ENCODE results near the gene CLEC2D. TPM values are rescaled to one million over a fixed set of nuclear protein-coding genes. Genes with fewer than 3 reads are reported as not detected.
A peak's percentile ranks its signal among the peaks of the same experiment; 100 is the strongest.
"Not testable (repeated sequence)": the region's sequence is repeated elsewhere in the genome, so short reads cannot be mapped to it uniquely, and the experiment has no call there.

CLEC2D gene
- total RNA-seq, 2 experiments from 2014 or later, result 446 to 449 TPM

GRCh38 chr12:9687228-9687627, 17.7 kb downstream of the CLEC2D start:
- Mint-ChIP-seq H3K36me3 (ENCODE audit: low read depth) (peaks cover 96% of the 10 kb centered on the region), H3K27ac (peak overlapping the region; percentile 10), H3K9me3 (peaks cover 11% of the 10 kb centered on the region), H3K4me3 (no peak overlapping the region), H3K27me3 (no peaks in the 10 kb centered on the region), H3K4me1 (peaks cover 77% of the 10 kb centered on the region)
- CTCF ChIA-PET, result interaction anchor here (0.9 to 2.1 kb wide), 8 partner anchors 12 to 219 kb away, joined by 3 to 12 read pairs (median 4); no protein-coding TSS in a partner anchor
- POLR2A ChIA-PET, result interaction anchor here (0.8 to 6.5 kb wide), 11 partner anchors 12 to 71 kb away, joined by 3 to 65 read pairs (median 6); partner anchors contain the start of gene CLEC2D
- DNase-seq, result no peak

GRCh38 chr12:9692909-9693308, 23.4 kb downstream of the CLEC2D start:
- no peak overlapping the region for H3K4me3 Mint-ChIP-seq
- no peak overlapping the region for H3K27ac Mint-ChIP-seq
- ChIA-PET POLR2A (interaction anchor here (0.6 kb wide), 1 partner anchor 11 kb away, joined by 3 read pairs; no protein-coding TSS in a partner anchor), CTCF (no interaction called here)
- no peaks in the 10 kb centered on the region for H3K27me3 Mint-ChIP-seq
- H3K36me3 Mint-ChIP-seq (ENCODE audit: low read depth), result peaks cover 95% of the 10 kb centered on the region
- H3K9me3 Mint-ChIP-seq, result peaks cover 3% of the 10 kb centered on the region
- H3K4me1 Mint-ChIP-seq, result peaks cover 68% of the 10 kb centered on the region
- no peak for DNase-seq

DNA sequence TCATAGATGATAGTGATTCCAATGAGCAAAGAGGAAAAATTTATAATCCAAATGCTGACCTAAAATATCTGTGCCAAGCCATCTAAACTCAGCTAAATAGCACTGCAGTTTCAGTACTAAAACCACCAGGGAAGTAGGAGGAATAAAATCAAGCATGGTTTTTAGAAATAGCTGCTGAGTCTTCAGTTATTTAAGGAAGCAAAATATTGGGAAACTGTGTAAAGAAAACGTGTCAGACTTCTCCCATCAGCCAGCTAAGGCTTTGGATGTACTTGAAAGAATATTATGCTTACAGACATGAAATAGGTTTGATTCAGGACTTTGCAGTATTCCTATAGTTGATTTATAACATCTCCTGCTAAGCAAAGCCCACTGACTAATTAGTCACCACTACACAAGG, 24.7 kb downstream of the CLEC2D start:
- Mint-ChIP-seq H3K27ac (no peak overlapping the region), H3K27me3 (no peaks in the 10 kb centered on the region), H3K9me3 (peaks cover 3% of the 10 kb centered on the region), H3K4me1 (peaks cover 71% of the 10 kb centered on the region), H3K36me3 (ENCODE audit: low read depth) (peaks cover 92% of the 10 kb centered on the region), H3K4me3 (no peak overlapping the region)
- CTCF ChIA-PET, result interaction anchor here (0.6 kb wide), 2 partner anchors 38 to 139 kb away, joined by 3 read pairs; no protein-coding TSS in a partner anchor
- DNase-seq, result no peak
- POLR2A ChIA-PET, result interaction anchor here (0.7 to 1.0 kb wide), 2 partner anchors 23 to 46 kb away, joined by 3 read pairs; no protein-coding TSS in a partner anchor

DNA sequence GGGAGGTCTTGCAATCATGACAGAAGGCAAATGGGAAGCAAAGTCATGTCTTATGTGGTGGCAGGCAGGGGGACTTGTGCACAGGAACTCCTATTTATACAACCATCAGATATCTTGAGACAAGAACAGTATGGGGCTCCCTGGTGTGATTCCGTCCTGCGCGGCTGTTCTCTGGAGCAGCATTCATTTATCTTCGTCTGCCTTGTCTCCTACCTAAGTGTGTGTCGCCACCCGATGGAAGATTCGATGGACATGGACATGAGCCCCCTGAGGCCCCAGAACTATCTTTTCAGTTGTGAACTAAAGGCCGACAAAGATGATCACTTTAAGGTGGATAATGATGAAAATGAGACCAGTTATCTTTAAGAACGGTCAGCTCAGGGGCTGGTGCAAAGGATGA, 25.6 kb downstream of the CLEC2D start:
- POLR2A ChIA-PET, H3K27ac Mint-ChIP-seq, DNase-seq, CTCF ChIA-PET, H3K9me3 Mint-ChIP-seq, H3K4me3 Mint-ChIP-seq, H3K27me3 Mint-ChIP-seq: not testable (repeated sequence)
- Mint-ChIP-seq H3K4me1 (peaks cover 73% of the 10 kb centered on the region), H3K36me3 (ENCODE audit: low read depth) (peaks cover 89% of the 10 kb centered on the region)

- POLR2A ChIA-PET, H3K27me3 Mint-ChIP-seq, CTCF ChIA-PET, H3K4me3 Mint-ChIP-seq, H3K27ac Mint-ChIP-seq, DNase-seq, H3K9me3 Mint-ChIP-seq: not testable (repeated sequence)
- peaks cover 84% of the 10 kb centered on the region for H3K36me3 Mint-ChIP-seq (ENCODE audit: low read depth)
- H3K4me1 Mint-ChIP-seq, result peaks cover 76% of the 10 kb centered on the region
These were observed 26.1 kb downstream of the CLEC2D start for GRCh38 chr12:9695661-9696060.

DNA sequence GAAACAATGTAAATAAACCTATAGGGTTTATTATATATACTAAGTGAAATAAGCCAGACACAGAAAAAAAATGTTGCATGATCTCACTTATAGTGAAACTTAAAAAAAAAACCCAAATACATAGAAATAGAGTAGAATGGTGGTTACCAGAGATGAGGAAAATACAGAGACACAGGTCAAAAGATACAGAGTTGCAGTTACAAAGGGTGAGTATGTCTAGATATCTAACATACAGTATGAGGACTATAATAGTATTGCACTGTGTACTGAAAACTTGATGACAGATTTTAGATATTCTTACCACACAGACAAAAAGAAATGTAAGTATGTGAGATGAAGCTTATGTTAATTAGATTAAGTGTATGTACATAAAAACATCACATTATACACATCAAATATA, 28.1 kb downstream of the CLEC2D start:
- no peak overlapping the region for H3K4me3 Mint-ChIP-seq
- CTCF ChIA-PET, result interaction anchor here (1.1 to 1.4 kb wide), 2 partner anchors 11 to 46 kb away, joined by 6 to 7 read pairs; no protein-coding TSS in a partner anchor
- H3K36me3 Mint-ChIP-seq (ENCODE audit: low read depth), result peaks cover 71% of the 10 kb centered on the region
- peaks cover 3% of the 10 kb centered on the region for H3K9me3 Mint-ChIP-seq
- H3K27ac Mint-ChIP-seq, result peak overlapping the region; percentile 11
- H3K27me3 Mint-ChIP-seq, result no peaks in the 10 kb centered on the region
- DNase-seq, result no peak
- peaks cover 85% of the 10 kb centered on the region for H3K4me1 Mint-ChIP-seq
- POLR2A ChIA-PET, result interaction anchor here (1.0 to 3.9 kb wide), 7 partner anchors 13 to 100 kb away, joined by 3 to 26 read pairs (median 4); no protein-coding TSS in a partner anchor

- Mint-ChIP-seq H3K4me1 (peaks cover 84% of the 10 kb centered on the region), H3K4me3 (no peak overlapping the region), H3K27me3 (no peaks in the 10 kb centered on the region), H3K36me3 (ENCODE audit: low read depth) (peaks cover 62% of the 10 kb centered on the region), H3K27ac (peak overlapping the region; percentile 33), H3K9me3 (peaks cover 3% of the 10 kb centered on the region)
- no peak for DNase-seq
- ChIA-PET CTCF (interaction anchor here (1.1 to 2.4 kb wide), 5 partner anchors 9 to 64 kb away, joined by 5 to 16 read pairs (median 7); no protein-coding TSS in a partner anchor), POLR2A (interaction anchor here (1.3 to 3.9 kb wide), 7 partner anchors 16 to 74 kb away, joined by 4 to 26 read pairs (median 5); partner anchors contain the start of gene CLEC2D)
These were observed 29.2 kb downstream of the CLEC2D start for GRCh38 chr12:9698681-9699080.

- no peak for DNase-seq
- Mint-ChIP-seq H3K9me3 (peaks cover 3% of the 10 kb centered on the region), H3K36me3 (ENCODE audit: low read depth) (peaks cover 58% of the 10 kb centered on the region), H3K27me3 (no peaks in the 10 kb centered on the region), H3K4me1 (peaks cover 81% of the 10 kb centered on the region), H3K27ac (peak overlapping the region; percentile 46), H3K4me3 (no peak overlapping the region)
- POLR2A ChIA-PET, result interaction anchor here (0.9 to 3.9 kb wide), 17 partner anchors 10 to 84 kb away, joined by 3 to 26 read pairs (median 5); partner anchors contain the start of gene CLEC2D
- CTCF ChIA-PET, result interaction anchor here (1.0 to 2.4 kb wide), 5 partner anchors 8 to 65 kb away, joined by 3 to 16 read pairs (median 6); no protein-coding TSS in a partner anchor
These were observed 29.9 kb downstream of the CLEC2D start for GRCh38 chr12:9699269-9699897.

DNA sequence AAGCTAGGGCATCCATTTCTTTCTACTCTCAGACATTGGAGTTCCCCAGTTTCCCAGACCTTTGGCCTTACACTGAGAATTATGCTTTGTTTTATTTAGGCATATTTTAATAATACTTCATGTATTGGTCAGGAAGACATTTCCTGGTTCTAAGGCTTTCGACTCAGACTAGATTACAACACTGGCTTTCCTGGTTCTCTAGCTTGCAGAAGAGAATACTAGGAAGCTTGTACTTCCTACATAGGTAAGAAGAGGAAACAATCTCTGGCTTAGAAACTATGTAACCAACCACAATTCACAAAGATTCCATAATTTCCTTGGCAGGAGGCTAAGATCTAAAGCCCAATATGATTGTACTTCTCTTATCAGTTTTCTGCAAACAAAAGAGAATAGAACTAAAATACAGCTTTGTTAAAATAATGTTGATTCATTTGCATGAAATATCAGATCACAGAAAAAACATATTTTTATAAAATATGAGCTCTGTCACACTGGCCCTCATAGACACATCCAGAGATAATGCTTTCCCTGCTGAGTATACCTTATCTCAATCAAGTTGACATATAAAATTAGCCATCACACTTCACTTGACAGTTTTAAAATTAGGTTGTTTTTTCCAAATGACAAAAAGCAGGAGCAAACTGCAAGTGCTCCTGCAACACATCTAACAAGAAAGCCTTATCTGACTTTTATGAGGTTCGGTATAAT, 30.5 kb downstream of the CLEC2D start:
- Mint-ChIP-seq H3K27me3 (no peaks in the 10 kb centered on the region), H3K4me3 (no peak overlapping the region), H3K27ac (peak overlapping the region; percentile 85), H3K9me3 (peaks cover 6% of the 10 kb centered on the region), H3K36me3 (ENCODE audit: low read depth) (peaks cover 55% of the 10 kb centered on the region), H3K4me1 (peaks cover 74% of the 10 kb centered on the region)
- POLR2A ChIA-PET, result interaction anchor here (0.9 to 3.9 kb wide), 18 partner anchors 9 to 84 kb away, joined by 3 to 26 read pairs (median 5); partner anchors contain the start of gene CLEC2D
- no peak for DNase-seq
- CTCF ChIA-PET, result interaction anchor here (0.6 to 2.4 kb wide), 6 partner anchors 8 to 494 kb away, joined by 3 to 16 read pairs (median 6); no protein-coding TSS in a partner anchor

DNA sequence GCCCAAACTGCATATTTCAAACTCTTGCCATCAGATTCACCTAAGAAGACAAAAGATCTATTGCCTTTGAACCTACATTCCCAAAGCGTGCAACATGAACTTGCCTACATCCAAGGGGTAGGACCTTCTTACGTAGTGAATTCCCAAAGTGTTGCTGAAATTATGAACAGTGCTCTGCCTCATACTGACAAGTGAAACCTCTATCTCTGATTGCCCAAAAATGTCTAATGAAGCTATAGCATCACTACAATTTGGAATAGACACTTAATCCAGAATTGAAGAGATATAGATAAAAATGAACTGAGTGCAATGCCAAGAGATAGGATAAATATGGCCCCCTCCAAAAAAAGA, 31.1 kb downstream of the CLEC2D start:
- CTCF ChIA-PET, result interaction anchor here (0.6 to 2.4 kb wide), 5 partner anchors 7 to 493 kb away, joined by 3 to 16 read pairs (median 6); no protein-coding TSS in a partner anchor
- H3K9me3 Mint-ChIP-seq, result peaks cover 11% of the 10 kb centered on the region
- no peak overlapping the region for H3K4me3 Mint-ChIP-seq
- H3K27me3 Mint-ChIP-seq, result no peaks in the 10 kb centered on the region
- H3K4me1 Mint-ChIP-seq, result peaks cover 73% of the 10 kb centered on the region
- peaks cover 55% of the 10 kb centered on the region for H3K36me3 Mint-ChIP-seq (ENCODE audit: low read depth)
- peak overlapping the region; percentile 85 for H3K27ac Mint-ChIP-seq
- POLR2A ChIA-PET, result interaction anchor here (0.9 to 3.9 kb wide), 16 partner anchors 8 to 85 kb away, joined by 3 to 26 read pairs (median 5); partner anchors contain the start of gene CLEC2D
- no peak for DNase-seq

- ChIA-PET POLR2A (interaction anchor here (0.7 to 3.5 kb wide), 14 partner anchors 9 to 69 kb away, joined by 3 to 21 read pairs (median 6); no protein-coding TSS in a partner anchor), CTCF (interaction anchor here (1.0 to 1.4 kb wide), 3 partner anchors 41 to 370 kb away, joined by 4 to 5 read pairs (median 4); no protein-coding TSS in a partner anchor)
- peak; percentile 36 for DNase-seq
- Mint-ChIP-seq H3K27ac (peak overlapping the region; percentile 85), H3K4me3 (peak overlapping the region; percentile 43), H3K36me3 (ENCODE audit: low read depth) (peaks cover 54% of the 10 kb centered on the region), H3K27me3 (no peaks in the 10 kb centered on the region), H3K9me3 (peaks cover 16% of the 10 kb centered on the region), H3K4me1 (peaks cover 73% of the 10 kb centered on the region)
These were observed 32.1 kb downstream of the CLEC2D start for GRCh38 chr12:9701380-9702154.

- H3K27me3 Mint-ChIP-seq, result no peaks in the 10 kb centered on the region
- DNase-seq, result peak; percentile 75
- peaks cover 51% of the 10 kb centered on the region for H3K36me3 Mint-ChIP-seq (ENCODE audit: low read depth)
- peaks cover 72% of the 10 kb centered on the region for H3K4me1 Mint-ChIP-seq
- H3K4me3 Mint-ChIP-seq, result peak overlapping the region; percentile 43
- ChIA-PET POLR2A (interaction anchor here (0.7 to 3.5 kb wide), 12 partner anchors 11 to 70 kb away, joined by 3 to 21 read pairs (median 6); no protein-coding TSS in a partner anchor), CTCF (interaction anchor here (1.0 to 1.7 kb wide), 4 partner anchors 41 to 371 kb away, joined by 4 to 6 read pairs (median 4); no protein-coding TSS in a partner anchor)
- peaks cover 16% of the 10 kb centered on the region for H3K9me3 Mint-ChIP-seq
- peak overlapping the region; percentile 85 for H3K27ac Mint-ChIP-seq
These were observed 32.7 kb downstream of the CLEC2D start for GRCh38 chr12:9702255-9702654.
